Left forelimb (tissue), 1 donor: ENCODE results near the gene CYP1A2.
"Not testable (repeated sequence)": the region's sequence is repeated elsewhere in the genome, so short reads cannot be mapped to it uniquely, and the experiment has no call there.

Source experiments
- DNase-seq: peaks from one replicate; pipeline ENCODE4 v3.0.0-alpha.2; 2018; ENCODE audit warnings: low spot score

The CYP1A2 gene

DNA sequence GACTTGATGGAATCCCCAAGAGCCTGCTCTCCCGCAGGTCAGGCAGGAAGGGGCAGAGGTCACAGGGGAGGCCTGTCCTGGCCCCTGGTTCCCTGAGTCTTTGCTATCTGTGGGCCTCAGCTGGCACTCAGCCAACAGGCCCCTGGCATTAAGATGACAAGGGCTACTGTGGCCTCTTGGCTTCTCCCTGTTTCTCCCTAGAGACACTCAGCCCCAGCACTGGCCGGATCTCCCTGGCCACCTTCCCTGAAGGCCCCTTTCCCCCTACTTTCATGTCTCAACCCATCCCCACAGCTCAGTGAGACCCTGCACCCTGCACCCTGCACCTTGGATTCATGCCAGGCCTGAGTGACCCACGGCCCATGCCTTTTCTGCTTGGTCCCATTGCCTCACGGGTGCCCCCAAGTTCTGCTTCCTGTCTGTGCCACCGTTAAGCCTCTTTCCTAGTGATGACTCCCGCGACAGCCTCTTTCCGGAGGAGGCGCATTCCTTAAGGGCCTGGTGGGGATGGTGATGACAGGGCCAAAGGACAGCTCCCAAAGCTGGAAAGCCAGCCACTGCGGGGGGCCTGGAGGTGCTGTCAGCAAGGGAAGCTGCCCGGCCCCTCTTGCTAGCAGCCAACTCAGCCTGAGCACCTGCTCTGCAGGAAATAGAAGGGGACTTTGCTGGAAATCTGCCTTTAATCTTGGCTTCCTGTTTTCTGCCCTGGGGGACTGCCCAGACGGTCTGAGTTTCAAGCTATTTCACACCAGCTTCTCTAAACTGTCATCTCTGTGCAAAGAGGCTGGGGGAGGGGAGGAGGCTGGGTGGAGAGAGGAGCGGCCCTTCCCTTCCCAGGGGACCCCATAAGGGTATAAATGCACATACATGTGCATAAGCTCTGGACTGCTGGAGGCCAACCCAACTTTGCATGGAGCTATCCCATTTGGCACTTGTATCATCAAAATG, 28.4 kb downstream of the CYP1A2 start:
- no peak for DNase-seq

DNA sequence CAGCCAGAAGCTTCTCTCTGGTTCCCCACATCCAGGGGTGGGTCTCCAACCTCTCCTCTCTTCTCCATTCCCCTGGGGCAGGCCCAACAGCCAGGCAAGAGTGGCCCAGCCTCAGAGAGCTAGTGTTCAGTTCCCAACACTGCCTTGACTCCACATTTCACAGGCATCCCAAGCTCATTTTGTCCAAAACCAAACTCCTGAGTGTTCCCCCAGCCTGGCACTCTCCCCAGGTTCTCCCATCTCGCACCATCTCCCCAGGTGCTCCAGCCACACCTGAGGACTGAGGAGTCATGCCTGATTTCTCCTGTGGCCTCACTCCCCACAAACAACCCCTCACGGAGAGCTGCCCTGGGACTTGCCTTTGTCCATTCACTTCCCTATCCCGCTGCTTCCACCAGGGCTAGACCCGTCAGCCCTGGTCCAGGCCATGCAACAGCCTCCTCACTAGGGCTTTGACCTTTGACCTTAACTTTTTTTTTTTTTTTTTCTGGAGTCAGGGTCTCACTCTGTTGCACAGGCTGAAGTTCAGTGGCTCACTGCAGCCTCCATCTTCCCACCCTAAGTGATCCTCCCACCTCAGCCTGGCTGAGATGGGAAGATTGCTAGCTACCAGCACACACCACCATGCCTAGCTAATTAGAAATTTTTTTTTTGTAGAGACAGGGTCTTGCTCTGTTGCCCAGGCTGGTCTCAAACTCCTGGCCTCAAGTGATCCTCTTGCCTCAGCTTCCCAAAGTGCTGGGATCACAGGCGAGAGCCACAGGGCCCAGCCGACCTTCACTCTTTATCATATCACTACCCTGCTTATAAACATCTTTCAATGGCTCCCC, 29.3 kb downstream of the CYP1A2 start:
- DNase-seq: no peak

DNA sequence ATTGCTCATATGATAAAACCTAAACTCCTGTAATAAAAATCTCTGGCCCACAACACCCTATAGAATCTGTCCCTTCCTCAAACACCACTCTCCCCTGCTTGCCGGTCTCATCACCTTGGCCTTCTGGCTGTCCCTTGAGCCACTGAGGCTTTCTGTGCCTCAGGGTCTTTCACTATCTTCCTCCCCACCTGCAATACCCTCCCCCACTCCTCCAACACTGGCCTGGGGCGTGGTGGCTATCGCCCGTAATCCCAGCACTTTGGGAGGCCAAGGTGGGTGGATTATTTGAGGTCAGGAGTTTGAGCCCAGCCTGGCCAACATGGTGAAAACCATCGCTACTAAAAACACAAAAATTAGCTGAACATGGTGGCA, 29.9 kb downstream of the CYP1A2 start:
- DNase-seq: no peak

DNA sequence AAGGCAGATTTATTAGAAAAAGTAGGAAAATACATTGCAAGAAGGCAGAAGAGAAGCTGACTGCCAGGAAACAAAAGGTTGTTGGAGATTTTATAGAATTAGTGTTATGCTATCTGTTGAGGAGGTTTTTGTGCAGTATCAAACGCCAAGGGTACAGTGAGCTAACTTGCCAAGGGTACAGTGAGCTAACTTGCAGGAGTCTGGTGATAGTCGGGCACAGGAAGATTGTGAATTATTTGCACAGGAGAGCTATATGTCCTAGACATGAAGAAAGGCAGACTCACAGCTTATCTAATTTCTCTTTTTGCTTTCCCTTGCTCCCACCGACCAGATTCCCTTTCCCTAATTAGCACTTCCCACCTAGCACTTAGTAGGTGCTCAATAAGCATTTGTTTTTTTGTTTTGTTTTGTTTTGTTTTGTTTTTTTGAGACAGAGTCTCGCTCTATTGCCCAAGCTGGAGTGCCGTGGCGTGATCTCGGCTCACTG, 30.6 kb downstream of the CYP1A2 start:
- no peak for DNase-seq

DNA sequence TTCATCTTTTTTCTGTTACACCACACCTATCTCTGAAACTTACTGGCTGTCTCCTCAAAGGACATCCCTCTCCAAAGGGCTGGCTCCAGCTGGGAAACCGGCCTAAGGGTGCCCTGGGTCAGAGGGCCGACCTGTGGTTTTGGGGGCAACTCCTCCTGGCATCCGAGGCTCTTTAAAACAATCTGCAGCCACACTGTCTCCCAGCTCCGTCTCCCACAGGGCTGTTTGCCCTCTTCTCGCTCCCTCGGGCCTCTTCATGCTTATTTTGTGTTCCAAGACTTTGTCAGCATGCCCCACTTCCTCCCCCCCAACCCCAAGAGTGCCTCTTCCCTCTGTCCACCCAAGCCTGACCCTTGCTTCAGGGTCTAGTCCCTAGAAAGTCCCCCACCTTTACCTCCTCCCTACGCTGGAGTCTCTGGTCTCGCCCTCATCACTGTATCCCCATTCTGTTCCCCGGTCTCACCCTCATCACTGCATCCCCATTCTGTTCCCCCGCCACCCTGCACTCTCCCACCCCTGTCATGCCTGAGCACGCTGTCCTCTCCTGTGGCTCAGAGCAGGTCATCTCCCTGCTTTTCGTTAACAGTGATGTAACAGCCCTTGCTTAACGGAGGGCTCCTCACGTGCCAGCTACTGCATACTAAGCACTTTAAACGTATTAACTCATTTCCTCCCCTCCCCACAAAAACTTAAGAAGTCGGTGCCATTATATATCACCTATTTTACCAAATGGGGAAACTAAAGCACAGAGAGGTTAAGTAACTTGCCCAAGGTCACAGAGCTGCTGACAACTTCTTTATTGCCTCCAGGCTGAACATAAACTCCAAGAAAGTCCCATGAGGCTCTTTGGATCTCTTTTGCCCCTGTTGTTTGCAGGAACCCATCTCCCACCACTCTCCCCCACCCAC, 32.1 kb downstream of the CYP1A2 start:
- no peak for DNase-seq

DNA sequence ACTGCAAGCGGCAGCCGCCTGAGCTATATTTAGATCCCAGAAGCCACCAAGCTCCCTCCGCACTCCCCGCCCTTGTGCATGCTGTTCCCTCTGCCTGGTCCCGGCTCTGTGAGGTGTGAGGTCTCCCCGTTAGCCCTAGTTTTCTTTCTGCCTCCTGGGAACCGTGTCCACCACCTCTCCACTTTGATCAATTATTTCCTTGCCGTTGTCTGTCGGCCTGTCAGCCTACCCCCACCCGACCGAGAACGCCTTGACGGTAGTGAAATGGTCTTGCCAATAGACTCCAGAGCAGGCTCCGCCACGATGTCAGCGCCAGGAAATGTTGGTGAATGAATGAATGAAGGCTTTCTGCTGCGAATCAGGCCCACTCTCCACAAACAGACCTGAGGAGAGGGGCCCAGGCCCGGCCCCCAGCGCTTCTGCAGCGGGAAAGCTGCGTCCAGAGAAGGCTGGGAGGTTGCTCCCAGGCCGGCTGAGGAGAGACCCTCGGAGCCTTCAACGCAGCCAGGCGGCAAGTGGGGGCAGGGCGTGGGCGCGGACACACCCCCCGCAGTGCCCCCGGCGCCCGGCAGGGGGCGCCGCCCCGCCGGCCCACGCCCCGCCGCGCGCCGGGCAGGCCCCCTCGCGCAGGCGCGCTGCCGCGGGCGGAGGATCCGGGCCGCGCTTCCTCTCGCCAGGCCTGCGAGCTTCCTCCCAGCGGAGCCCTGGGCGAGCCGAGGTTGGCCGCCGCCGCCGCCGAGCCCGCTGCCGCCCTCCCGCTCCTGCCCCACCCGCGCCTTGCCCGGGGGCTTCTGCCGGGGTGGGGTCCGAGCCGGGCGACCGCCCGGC, 33.0 kb downstream of the CYP1A2 start, which contains the start of gene CSK:
CSK (plus strand) TSS at position 650 of the 828 bp plus-strand sequence. CDS start 16,218 bp downstream, outside the sequence.
- DNase-seq: peak; percentile 85

DNA sequence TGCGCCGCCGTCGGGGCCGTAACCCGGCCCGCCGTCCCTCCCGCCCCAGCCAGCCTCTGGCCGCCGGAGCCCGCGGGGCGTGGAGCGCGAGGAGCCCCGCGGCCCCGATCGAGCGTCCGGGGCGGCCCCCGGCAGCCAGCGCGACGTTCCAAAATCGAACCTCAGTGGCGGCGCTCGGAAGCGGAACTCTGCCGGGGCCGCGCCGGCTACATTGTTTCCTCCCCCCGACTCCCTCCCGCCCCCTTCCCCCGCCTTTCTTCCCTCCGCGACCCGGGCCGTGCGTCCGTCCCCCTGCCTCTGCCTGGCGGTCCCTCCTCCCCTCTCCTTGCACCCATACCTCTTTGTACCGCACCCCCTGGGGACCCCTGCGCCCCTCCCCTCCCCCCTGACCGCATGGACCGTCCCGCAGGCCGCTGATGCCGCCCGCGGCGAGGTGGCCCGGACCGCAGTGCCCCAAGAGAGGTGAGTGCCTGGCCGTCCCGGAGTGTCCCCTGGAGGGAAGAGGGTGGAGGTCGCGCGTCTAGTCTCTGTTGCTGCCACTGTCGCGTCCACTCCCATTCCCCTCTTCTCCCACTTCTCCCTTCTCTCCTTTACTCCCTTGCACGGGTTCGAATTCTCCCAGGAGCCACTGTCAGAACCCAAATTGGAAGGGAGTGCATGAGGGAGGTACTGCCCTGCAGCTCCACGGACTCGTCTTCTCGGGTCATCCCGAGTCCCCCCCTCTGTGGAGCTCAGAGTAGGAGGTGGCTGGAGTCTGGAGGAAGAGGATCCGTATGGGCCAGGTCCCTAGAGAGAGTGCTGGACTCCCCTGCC, 33.8 kb downstream of the CYP1A2 start:
- DNase-seq: no peak

DNA sequence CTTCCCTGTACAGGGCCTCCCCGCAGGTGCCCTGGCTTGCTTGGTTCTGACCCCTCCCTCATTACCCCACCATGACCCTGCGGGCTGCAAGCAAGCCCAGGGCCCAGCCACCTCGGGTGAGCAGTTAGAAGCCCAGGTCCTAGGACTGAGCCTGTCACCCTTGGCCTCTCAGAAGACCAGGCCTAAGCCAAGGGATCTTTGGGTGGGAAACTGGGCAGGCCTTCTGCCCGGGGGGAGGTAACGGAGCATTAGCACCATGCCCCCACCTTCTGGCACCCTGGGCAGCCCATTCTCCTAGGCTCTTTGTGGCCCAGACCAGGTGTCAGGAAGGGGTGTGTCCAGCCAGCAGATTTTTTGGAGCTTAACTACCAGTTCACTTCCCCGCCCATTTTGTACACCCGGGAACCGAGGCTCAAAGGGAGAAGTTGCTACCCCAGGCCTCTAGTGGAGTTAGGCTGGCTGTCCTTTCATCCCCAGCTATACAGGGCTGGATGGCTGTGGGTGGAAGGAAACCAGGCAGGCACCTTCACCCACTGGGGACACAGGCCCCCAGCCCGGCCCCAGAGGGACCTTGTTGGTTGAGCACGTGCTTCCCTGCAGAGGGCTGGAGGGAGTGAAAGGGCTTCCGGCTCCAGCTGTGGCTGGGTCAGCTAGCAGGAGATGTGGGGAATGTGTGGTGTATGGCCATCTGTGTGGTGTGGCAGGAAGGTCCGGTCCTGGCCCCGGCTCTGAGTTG, 34.6 kb downstream of the CYP1A2 start:
- no peak for DNase-seq

DNA sequence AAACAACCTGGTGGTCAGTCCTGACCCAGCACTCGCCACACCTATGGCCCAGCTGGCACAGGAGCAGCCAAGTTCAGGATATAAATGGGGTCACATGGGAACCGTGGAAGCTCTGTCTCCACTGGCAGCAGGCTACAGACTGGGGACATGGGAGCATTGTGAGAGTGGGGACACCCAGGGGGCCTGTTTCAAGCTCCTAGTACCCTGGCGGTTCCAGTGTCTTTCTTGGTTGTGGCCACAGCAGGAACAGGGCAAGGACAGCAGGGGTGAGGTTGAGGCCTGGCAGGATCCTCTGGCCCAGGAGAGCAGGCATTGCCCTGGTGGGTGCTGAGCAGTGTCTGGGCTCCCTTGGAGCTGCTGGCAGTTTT, 35.1 kb downstream of the CYP1A2 start:
- no peak for DNase-seq

DNA sequence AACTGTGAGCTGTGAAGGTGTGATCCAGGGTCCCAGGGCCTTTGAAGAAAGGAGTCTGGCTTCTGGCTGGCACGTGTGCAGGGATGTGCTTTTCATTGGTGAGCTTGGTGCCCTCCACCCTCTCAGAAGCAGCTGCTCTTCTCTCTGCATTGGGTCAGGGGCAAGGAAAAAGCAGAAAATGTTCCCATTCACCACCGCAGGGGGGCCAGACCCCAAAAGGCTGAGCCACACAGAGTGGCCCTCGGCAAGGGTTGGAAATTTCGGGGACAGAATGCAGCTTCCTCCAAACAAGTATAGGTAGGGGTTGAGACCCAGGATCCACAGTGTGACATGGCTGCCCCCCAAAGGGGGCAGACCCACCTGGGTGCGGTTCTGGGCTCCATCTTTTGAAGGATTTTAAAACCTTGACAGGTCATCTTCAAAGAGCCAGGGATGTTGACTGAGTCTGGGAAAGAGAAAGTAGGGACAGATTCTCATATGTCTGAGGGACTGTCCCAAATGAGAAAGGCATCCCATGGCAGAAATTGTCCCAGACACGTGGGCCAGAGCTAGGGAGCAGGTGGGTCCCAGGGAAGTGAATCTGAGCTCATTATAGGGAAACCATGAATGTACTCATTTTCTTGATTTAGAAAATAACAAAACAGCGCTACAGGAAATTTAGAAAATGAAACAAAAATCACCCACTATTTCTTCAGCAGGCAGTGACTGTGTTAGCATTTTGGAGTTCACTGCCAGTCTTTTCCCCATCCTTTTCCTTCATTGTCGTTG, 36.0 kb downstream of the CYP1A2 start:
- DNase-seq: no peak

DNA sequence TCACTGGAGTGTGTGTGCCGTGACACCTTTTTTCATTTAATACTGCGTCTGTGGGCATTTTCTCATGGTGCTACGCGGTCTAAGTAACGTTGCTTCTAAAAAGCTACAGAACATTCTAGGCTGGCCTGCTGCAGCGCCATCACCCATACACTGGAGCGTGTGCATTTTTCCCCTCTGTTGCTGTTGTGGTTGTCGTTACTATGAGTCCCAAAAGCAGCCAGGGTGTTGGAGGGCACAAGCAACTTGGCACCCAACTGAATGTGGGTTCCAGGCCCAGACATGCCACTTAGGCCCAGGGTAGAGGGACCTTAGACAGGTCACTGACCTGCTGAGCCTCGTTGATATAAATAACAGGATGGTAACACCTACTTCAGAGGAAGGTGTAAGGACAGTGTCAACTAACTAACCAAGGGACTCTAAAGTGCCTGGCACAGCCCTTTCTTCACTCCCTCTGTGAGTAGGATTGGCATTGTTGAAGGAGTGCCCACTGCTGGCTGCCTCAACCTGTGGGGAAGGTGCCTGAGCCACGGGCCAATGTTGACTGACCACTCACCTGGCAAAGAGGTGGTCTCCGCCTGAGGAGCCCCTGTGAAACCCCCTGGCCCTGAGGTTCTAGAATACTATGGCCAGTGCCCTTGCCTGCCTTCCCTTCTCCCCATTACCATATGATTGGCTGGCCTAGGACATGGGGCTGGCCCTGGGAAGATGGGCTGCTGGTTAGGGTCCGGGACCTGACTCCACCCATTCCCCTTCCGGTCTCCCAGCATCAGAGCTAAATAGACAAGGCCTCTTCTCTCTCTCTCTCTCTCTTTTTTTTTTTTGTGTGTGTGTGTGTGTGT, 36.8 kb downstream of the CYP1A2 start:
- DNase-seq: no peak

DNA sequence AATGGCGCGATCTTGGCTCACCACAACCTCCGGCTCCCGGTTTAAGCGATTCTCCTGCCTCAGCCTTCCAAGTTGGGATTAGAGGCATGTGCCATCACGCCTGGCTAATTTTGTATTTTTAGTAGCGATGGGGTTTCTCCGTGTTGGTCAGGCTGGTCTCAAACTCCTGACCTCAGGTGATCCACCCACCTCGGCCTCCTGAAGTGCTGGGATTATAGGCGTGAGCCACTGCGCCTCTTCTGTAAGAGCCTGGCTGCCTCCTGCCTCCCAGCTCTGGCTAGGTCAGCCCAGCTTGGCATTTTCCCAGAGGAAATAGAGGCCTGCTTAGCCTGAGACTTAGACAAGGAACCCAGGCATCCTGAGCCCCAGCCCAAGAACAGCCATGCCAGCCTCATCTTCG, 37.4 kb downstream of the CYP1A2 start:
- DNase-seq: not testable (repeated sequence)

DNA sequence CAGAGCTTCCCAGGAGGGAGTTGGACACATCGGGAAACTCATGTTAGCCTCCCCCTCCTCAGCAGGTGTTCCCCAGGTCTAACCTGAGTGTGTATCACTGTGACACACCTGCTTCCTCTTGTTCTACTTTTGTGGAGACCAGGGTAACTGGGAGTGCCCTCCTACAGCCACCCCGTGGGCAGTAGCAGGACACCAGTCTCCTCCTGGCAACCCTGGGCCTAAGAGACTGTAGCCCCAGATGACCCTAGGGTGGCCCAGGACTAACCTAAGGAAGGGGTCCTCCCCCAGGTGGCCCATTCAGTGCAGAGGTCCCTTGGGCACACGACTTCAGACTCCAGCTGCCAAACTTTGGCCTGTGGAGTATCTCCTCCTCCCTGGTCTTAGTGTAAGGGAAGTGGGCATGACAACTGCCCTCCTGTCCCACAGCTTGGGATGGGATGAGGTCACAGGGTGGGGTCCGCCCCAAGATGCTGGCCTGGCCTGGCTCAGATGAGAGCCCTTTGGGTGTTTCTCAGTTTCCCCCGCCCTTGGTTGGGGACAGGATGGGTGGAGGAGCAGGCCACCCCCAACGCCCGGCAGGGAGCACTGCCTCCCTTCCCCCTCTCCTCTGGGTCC, 38.0 kb downstream of the CYP1A2 start:
- DNase-seq: no peak

DNA sequence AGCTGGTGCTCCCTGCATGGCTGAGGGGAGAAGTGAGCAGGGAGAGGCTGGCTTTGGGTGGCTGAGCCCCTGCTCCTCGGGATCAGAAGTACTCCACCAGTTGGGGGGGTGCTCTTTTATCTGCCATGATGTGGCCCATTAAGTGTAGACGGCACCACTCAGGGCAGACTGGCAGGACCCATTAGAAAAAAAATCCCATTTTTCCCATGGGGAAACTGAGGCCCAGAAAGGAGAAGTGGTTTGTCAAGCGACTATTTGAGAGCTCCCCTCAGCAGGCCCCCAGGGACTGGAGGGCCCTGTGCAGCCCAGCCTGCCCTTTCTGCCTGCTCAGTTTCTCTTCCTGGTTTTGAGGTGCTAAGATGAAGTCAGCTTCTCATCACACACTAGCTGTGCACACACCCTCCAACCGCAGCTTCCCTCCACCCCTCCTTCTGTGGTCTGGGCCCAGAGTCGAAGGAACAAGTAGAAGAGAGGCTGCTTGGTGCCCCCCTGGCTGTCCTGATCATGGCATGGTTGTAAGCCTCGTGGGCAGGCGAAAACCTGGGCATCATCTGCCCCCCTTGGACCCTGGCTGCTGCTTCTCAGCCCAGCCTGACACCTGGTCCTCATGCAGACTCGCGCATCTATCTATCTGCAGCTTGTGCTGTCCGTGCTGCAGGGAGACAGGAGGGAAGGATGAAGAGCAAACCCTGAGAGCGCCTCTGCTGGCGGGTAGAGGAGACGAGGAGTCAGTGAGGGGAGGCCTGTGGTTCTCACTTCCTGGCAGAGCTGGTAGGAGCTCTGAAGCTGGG, 38.8 kb downstream of the CYP1A2 start:
- no peak for DNase-seq

DNA sequence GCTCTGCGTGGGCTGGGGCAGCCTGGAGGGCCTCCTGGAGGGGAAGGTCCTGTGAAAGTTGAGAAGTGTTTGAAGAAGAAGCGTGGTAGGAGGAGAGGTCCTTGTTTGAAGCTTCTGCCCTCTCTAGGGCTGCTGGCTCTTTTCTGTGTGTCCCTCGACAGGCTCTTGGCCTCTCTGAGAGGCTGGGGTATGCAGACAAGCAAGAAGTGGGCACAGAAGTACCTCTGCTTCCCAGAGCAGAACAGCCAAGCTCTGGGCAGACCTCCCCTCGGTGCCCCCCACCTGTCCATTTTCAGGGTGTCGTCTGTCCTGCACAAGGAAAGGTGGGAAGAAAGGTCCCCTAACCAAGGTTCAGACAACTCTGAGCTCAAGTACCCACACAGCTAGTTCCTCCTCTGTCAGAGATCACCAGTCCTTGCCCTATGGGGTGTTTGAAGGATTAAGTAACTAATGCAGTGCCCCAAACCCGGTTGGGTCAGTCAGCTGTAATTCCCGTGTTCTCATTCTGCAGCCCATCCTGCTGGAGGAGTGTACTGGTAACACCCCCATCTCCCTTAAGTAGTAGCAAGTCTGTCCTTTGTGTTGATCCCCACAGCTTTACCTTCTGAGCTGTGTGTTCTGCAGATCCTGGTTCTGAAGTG, 39.5 kb downstream of the CYP1A2 start:
- DNase-seq: no peak

DNA sequence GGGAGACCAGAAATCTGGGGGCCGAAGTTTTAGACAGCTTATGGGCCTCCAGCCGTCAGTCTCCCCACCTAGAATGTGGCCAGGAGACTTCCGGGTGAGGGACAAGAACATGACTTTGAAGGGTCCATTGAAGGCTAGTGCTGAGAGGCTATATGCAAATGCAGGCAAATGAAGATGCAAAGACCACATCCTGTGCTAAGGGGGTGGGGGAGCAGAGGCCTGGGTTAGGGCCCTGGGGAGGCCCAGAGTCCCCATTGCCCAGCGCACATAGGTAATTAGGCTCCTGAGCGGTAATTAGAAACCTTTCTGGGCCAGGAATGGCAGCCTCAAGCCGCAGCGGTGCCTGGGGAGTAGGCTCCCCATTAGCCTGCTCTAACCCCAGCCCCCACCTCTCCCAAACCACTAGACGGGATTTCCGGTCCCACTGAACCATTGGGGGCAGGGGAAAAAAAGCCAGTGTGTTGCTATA, 40.1 kb downstream of the CYP1A2 start:
- no peak for DNase-seq
